ENCODE results near the gene MDH1.

Gene MDH1

GRCh38 chr2:63632382-63632781 lies 43.6 kb downstream of the MDH1 start:
- no peak for DNase-seq (ENCODE audit: low read depth, low spot score)

- no peak for DNase-seq (ENCODE audit: low read depth, low spot score)
These were observed 50.6 kb downstream of the MDH1 start for GRCh38 chr2:63639344-63639743.

DNA sequence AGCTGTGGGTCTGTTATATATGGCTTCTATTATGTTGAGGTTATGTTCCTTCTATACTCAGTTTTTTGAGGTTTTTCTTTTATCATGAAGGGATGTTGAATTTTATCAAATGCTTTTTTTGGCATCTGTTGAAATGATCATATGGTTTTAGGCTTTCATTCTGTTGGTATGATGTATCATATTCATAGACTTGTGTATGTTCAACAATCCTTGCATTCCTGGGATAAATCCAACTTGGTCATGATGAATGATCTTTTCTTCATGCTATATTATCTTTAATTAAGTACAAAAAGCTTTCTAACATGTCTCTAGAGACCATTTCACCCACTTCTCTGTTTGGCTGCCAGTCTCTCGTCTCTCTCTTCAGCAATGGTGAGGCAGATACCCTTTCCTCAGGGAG lies 54.2 kb downstream of the MDH1 start:
- no peak for DNase-seq (ENCODE audit: low read depth, low spot score)

DNA sequence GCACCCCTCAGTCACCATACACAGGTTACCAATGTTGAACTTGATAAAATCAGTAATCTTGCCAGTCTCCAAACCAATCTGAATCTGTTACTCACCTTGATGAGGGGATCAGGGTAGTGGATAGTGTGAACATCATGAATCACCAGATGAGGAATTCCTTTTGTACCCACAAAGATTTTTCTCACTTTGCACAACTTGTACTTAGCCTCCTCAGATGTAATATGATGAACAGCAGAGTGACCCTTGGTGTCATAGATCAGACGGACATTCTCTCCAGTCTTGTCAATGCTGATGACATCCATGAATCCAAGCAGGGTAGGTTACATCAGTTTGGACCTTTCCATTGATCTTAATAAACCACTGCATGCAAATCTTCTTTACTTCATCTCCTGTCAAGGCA lies 54.7 kb downstream of the MDH1 start:
- DNase-seq (ENCODE audit: low read depth, low spot score): no peak

- no peak for DNase-seq (ENCODE audit: low read depth, low spot score)
These were observed 59.9 kb downstream of the MDH1 start for GRCh38 chr2:63648632-63649031.

GRCh38 chr2:63649829-63650228 lies 61.1 kb downstream of the MDH1 start:
- DNase-seq (ENCODE audit: low read depth, low spot score): no peak

GRCh38 chr2:63650756-63651155 lies 62.0 kb downstream of the MDH1 start:
- no peak for DNase-seq (ENCODE audit: low read depth, low spot score)

DNA sequence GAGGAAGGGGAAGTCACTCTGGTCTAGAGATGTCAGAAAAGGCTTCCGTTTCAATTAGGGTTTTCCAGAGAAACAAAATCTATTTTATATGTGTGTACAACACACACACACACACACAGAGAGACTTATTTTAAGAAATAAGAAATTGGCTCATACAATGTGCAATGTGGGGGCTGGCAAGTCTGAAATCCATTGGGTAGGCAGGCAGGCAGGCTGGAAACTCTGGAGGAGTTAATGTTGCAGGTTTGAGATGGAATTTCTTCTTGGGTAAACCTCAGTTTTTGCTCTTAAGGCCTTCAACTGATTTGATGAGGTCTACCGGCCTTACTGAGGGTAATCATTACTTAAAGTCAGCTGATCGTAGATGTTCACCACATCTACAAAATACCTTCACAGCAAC lies 62.6 kb downstream of the MDH1 start:
- DNase-seq (ENCODE audit: low read depth, low spot score): no peak

DNA sequence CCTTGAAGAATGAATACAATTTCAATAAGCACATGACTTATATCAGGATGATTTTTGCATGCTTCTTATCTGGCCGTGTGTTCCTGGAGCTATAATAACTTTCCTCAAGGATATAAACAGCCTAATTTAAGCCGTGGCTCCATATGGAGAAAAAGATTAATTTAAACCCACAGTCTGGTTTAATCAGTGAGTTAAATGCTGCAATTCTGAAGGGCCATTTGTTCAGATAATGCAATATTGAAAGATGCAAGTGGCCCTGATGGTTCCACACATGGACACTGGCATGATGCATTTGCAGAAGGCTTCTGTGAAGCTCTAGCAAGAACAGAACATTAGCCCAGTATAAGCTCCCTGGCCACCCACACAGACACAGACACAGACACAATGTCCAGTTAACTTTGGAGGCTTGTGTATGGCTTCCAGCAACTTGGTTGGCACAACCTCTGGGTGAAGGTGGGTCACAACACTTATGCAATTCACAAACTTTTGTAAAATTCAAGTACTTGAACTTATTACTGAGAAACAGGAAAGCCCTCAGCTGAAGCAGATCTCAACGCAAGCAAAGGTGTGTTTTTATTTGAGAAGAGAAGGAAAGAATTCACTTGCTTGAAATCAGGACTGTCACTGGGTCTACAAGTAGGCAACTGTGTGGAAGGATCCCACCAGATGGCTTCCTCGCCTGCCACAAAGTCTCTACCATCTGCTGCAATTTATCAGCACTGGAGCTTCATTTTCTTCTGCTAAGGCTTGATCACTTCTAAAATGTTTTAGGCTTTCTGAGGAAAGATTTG lies 63.3 kb downstream of the MDH1 start:
- DNase-seq (ENCODE audit: low read depth, low spot score): no peak

- no peak for DNase-seq (ENCODE audit: low read depth, low spot score)
These were observed 63.9 kb downstream of the MDH1 start for GRCh38 chr2:63652652-63652985.

- no peak for DNase-seq (ENCODE audit: low read depth, low spot score)
These were observed 66.2 kb downstream of the MDH1 start for GRCh38 chr2:63654959-63655358.

All from activated naive CD8-positive, alpha-beta T cell treated with anti-CD3 and anti-CD28 coated beads, Interleukin-2, amount 50 U/mL, for 16 hours (primary cell).